HG03060 (cell line): ENCODE data around the gene FOXF1.

Experiments
- ATAC-seq: cut with Tn5 transposase; IDR thresholded peaks from one replicate; pipeline ENCODE4 v1.9.1; 2021; ENCODE audit warnings: low read depth, moderate number of reproducible peaks; ENCODE audit not compliant: unreplicated experiment

The FOXF1 gene

GRCh38 chr16:86510465-86511261, at the start of gene FOXF1:
Gene FOXF1 (plus strand): TSS chr16:86510527. CDS start chr16:86510570, 43 bp downstream.
- no peak for ATAC-seq

GRCh38 chr16:86461037-86461436, 49.3 kb upstream of the FOXF1 start:
- no peak for ATAC-seq

DNA sequence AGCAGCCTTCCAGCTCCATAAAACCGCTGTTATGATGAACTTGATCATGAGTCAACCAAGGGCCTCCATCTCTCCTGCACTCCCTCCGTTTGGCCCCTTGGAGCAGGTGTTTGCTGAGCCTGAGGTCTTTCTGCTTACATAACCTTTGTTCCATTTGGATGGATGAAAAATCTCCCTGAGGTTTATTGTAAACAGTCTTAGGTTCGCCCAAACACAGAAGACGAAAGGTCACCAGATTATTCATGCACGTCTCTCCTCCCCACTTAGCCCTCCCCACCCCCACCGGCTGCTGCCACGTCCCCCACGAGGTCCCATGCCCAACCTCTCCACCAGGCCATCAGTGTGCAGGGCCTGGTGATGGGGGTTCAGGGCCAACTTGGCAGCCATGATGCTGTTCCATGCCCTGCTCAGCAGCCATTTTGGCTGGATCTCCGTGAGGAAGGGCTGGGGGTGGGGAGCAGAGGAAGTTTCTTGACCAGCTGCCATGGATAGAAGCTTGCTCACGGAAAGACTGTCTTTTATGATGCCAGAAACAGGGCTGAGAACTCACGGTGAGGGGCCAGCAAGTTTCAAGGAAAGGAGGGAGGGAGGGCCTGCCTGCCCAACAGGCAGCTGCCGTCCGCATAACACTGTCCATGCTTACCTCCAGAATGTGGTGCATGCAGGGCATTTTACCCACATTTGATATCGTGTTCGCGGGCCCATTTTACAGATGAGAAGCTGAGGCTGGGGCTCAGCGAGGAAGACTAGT, 47.8 kb upstream of the FOXF1 start:
- no peak for ATAC-seq

DNA sequence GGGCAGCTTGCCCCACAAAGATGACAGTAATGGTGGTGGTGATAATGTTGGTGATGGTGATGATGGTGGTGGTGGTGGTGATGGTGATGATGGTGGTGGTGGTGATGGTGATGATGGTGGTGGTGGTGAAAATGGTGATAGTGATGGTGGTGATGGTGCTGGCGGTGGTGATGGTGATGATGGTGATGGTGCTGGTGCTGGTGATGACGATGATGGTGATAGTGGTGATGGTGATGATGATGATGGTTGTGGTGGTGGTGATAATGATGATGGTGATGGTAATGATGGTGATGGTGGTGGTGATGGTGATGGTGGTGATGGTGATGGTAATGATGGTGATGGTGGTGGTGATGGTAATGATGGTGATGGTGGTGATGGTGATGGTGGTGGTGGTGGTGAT, 46.3 kb upstream of the FOXF1 start:
- ATAC-seq = no peak

DNA sequence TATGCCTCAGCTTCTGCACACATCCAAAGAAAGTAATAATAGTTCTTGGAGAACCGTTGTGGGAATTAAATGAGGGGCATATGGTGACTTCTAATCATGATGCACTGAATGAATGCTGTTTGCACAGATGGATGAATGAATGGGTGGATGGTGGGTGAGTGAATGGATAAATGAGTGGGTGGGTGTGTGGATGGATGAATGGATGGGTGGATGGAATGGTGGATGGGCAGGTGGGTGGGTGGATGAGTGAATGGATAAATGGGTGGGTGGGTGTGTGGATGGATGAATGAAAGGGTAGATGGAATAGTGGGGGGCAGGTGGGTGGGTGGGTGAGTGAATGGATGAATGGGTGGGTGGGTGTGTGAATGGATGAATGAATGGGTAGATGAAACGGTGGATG, 44.9 kb upstream of the FOXF1 start:
- no peak for ATAC-seq

DNA sequence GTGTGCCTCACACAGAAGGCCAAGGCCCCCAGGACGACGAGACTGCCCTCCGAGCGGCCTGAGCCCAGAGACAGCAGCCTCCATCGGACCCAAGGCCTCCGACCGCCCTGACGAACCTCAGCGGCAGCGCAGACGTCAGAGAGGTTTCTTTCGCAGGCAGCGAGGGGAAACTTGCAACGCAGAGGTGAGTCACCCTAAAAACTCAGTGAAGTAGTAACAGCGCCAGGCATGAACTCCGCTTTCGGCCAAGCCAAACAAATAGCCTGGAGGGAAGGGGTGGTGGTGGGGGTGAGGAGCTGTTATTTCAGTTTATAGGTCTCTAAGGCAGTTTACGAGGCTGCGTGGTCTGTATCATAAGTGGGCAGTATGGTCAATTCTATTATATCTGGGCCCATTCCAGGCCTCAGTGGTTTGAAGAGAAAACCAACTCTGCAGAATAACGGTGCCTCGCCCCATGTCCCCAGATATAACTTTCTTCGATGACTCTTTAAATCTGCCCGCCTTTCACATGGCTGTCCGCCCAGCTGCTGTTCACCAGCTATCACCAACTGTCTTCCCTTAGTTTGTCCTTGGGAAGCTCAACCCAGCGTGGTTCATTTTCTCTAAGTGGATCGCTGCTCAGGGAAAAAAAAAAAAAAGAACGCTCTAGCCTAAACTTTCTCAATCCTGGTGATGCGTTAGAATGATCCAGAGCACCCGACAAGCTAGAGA, 43.5 kb upstream of the FOXF1 start:
- no peak for ATAC-seq

DNA sequence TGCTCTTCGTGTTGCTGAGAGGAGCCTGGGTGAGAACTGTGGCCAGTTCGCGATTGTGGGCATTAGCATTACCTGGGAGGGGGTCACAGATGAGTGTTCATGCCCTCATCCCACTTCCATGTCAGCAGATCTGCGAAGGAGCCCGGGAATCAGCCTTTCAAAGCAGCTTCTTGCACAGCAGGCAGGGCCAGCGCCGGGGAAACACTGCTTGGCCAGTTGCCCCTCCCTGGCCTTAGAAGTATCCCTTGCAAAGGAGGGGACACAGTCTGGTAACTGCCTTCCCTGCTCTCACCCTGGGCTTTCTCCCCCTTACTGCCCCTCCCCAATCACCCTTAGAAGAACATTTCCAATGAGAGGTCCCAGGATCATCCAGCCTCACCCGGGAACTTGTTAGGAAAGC, 42.8 kb upstream of the FOXF1 start:
- no peak for ATAC-seq

- ATAC-seq = no peak
Observed at GRCh38 chr16:86470964-86471363, 39.4 kb upstream of the FOXF1 start.

DNA sequence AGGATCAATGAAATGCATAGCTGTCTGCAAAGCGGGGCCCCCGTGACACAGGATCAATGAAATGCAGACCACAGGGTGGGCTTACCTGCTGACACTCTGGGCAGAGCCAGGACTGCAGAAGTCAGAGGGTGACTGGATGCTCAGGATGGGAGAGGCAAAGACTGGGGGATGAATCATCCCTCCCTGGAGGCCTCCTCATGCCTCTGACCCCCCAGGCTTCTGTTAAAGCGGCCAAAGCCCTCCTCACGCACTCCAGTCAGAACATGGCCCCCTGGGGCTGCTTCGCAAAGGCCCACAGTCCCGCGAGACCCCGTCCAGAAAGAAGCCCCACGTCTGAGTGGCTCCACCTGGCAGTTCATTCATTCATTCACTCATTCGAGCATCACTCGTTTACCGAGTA, 38.4 kb upstream of the FOXF1 start:
- no peak for ATAC-seq

- ATAC-seq = no peak
Observed at GRCh38 chr16:86472366-86472765, 38.0 kb upstream of the FOXF1 start.

DNA sequence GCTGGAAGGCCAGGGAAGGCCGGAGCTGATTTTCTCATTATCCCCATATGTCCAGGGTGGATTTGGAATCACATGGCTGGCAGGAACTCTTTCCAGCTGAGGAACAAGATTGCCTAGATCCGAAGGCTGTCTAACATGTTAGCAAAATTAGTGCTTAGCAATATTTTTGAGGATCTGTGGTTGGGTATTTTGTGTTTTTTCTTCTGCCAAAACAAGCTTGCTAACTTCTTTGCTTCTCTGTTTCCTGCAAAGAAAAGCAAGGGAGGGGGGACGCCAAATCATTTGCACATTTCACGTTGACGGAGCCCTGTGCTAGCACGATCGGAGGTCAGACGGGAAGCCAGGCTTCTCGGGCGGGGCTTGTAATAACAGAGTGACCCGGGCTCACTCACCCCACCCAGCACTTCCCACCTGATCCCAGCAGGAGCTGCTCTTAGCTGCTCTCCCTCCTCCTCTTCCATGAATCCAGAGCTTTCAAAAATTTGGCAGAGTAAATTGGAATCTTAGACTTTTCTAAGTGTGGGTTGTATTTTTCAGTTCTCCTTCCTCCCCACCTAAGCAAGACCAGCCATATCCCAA, 33.3 kb upstream of the FOXF1 start:
- no peak for ATAC-seq

DNA sequence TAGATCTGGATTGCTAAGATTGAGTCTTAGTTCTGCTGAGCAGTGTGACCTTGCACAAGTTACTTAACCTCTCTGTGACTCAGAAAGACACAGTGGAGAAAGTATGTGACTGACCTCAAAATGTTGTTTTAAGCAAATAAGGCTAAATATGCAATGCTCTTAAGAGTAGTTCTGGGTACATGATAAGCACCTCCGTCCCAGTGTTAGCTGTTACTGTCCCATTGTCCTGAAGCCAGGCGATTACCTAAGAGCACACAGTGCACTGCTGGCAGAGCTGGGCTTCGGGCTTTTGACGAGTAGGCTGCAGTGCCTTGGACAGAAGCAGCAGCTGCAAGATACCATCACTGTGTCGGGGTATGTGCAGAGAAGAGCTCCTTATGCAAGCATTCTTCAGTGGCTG, 32.7 kb upstream of the FOXF1 start:
- no peak for ATAC-seq

GRCh38 chr16:86478779-86479178, 31.5 kb upstream of the FOXF1 start:
- no peak for ATAC-seq

DNA sequence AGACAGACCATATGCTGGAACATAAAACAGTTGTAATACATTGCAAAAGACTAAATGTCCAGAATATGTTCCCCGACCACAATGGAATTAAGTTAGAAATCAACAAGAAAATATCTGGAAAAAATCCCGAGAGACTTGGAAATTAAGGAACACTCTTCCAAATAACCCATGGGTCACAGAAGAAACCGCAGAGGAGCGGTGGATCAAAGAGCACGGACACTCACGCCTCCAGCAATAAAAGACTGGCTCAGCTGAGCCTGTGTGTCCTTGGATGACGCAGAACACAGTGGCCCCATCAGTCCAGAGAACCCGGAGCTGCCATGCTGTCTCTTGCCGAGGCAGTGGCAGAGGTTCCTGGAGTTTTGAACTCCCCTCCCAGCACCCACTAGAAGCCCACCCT, 30.9 kb upstream of the FOXF1 start:
- ATAC-seq = no peak

DNA sequence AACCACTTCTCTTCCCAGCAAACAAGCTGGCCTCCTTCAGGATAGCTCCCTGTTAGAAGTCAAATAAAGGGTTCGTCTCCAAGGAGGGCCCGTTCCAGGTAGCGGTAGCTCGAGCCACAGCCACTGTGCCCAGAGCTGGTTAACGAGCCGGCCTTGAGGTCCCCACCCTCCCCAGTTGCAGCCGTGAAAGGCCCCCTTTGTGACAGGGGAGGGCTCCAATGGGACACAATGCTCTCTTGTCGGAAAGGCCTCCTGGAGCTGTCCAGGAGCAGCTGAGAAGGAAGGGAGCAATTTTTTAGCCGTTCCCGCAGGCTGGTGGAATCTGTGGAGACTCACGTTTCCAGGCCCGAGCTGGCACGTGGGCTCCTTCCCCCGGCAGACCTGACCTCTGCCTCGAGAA, 29.9 kb upstream of the FOXF1 start:
- ATAC-seq = no peak

GRCh38 chr16:86481607-86482006, 28.7 kb upstream of the FOXF1 start:
- no peak for ATAC-seq

DNA sequence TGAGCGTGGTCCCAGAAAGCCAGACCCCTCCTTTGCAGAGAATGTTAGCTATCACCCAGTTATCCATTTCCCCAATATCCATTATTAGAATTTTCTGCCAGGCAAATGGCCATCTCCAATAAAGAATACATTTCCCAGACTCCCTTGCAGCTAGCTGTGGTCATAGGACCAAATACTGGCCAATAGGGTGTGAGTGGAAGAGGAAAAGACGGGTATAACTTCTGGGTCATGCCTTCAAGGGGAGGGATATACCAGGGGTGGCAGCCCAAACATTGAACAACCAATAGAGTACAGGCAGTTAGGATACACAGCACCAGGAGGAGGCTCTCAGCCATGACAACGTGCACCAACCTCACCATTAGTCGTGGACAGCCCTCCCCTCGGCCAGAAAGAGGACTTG, 26.1 kb upstream of the FOXF1 start:
- ATAC-seq = no peak

DNA sequence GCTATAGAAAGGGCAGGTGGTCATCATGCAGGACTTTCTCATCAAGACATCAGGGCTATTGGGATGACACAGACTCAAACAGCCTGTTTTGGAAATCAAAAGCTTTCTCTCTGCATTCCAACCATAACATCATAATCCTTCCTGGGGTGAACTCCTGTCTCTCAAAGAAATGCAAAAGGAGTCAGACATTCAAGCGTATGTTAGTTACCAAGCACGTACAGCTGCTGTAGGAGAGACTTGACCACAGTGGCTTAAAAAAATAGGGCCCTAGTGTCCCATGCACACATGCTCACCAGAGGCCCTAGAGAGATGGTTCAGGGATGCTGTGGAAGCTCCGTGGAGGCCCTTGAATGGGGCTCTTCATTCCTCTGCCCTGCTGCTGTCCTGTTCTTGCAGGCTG, 24.6 kb upstream of the FOXF1 start:
- no peak for ATAC-seq

- no peak for ATAC-seq
Observed at GRCh38 chr16:86490859-86491639, 19.3 kb upstream of the FOXF1 start.

GRCh38 chr16:86491640-86492023, 18.7 kb upstream of the FOXF1 start:
- ATAC-seq = no peak
